Stimulated activated memory B cell treated with anti-CD40 and anti-IgM and Interleukin-4, amounts not matched to agents 10 μg/mL and 1 μg/mL and 100 μg/mL, for 72 hours (primary cell): Measurements from ENCODE around the gene TPP2.

Experiments used
- ATAC-seq: fragments of 150-1000 bp; cut with Tn5 transposase; 2 replicates; pipeline ENCODE4 v1.10.0; 2021
- H3K27ac Mint-ChIP-seq: one replicate; pipeline ENCODE4 v1.8.0; 2022; ENCODE audit warnings: mild to moderate bottlenecking, mixed read lengths
- H3K27me3 Mint-ChIP-seq: one replicate; pipeline ENCODE4 v1.8.0; 2022; ENCODE audit warnings: mixed read lengths
- H3K36me3 Mint-ChIP-seq: one replicate; pipeline ENCODE4 v1.8.0; 2022; ENCODE audit warnings: mixed read lengths
- H3K4me1 Mint-ChIP-seq: one replicate; pipeline ENCODE4 v1.8.0; 2022; ENCODE audit warnings: mixed read lengths
- H3K4me3 Mint-ChIP-seq: one replicate; pipeline ENCODE4 v1.8.0; 2022; ENCODE audit warnings: mild to moderate bottlenecking, moderate library complexity, mixed read lengths
- H3K9me3 Mint-ChIP-seq: one replicate; pipeline ENCODE4 v1.8.0; 2022; ENCODE audit warnings: mixed read lengths

Gene TPP2

DNA sequence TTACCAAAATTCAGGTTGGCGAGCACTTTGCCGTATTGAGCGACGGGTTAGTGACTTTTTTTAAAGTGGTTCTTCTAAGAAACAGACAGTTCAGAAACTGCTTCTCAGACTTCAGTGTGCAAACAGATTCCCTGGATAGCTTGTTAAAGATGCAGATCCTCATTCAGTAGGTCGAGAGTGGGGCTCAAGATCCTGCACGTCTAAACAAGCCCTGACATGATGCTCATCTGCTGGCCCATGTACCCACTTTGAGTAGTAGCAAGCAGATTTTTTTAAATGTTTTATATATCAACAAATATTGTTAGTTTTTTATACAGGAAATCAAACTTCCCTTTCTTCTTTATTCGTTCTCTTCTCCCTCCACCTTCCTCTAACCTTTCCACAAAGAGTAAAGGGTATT lies 90.7 kb downstream of the TPP2 start:
- Mint-ChIP-seq H3K4me3 (no peak overlapping the region), H3K27ac (no peak overlapping the region), H3K4me1 (no peaks in the 10 kb centered on the region), H3K27me3 (peaks cover 10% of the 10 kb centered on the region), H3K9me3 (peaks cover 6% of the 10 kb centered on the region), H3K36me3 (no peaks in the 10 kb centered on the region)
- no peak for ATAC-seq

DNA sequence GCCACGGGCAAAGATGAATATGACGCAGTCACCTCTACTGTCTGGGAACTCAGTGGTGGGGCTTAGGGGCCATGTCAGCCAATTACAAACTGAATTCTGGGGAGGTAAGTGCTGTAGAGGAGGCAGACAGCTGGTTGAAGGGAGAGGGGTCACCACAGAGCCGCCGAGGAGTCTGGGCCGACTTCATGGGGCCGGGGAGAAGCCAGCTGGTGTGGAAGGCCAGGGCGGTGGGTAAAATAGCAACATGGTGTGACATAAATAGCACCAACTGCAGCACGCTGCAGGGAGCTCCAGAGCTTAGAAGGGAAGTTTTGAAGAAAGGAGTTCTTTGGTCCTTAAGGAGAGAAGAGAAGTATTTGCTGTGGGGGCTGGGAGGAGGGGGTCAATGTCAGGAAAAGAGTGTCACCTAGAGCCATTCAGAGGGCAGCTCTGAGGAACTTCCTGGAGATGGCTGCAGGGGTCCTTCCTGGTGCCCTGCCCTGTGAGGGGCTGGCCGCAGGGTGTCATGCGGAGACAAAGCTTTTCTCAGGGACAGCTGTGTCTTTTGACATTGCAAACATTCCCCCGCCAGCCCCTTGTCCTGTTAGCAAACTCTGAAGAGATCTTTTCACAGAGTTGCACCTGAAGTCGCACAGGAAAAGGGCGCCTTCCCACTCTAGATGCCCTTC lies 91.7 kb downstream of the TPP2 start:
- Mint-ChIP-seq H3K27me3 (peaks cover 10% of the 10 kb centered on the region), H3K9me3 (no peaks in the 10 kb centered on the region), H3K27ac (no peak overlapping the region), H3K4me3 (no peak overlapping the region), H3K4me1 (no peaks in the 10 kb centered on the region), H3K36me3 (no peaks in the 10 kb centered on the region)
- no peak for ATAC-seq

DNA sequence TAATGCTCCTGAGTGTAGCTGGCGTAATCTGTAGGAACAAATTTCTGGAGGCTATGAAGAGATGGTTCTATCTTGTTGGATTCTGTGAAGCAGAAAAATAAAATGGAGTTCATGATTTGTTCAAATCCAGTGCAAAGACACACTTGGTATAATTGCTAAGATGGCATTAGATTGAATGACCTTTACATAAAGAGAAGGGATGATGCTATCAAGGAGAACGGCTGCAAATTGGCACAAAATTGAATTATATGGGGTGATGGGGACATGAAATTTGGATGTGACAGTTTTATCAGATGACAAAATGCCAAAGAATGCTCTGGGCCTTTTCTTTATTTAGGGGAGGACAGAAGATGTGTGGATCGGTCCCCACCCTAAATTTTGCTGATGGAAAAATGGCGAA lies 94.1 kb downstream of the TPP2 start:
- H3K36me3 Mint-ChIP-seq: no peaks in the 10 kb centered on the region
- no peak for ATAC-seq
- no peaks in the 10 kb centered on the region for H3K4me1 Mint-ChIP-seq
- H3K27me3 Mint-ChIP-seq: peaks cover 27% of the 10 kb centered on the region
- no peak overlapping the region for H3K4me3 Mint-ChIP-seq
- H3K9me3 Mint-ChIP-seq: no peaks in the 10 kb centered on the region
- H3K27ac Mint-ChIP-seq: no peak overlapping the region

DNA sequence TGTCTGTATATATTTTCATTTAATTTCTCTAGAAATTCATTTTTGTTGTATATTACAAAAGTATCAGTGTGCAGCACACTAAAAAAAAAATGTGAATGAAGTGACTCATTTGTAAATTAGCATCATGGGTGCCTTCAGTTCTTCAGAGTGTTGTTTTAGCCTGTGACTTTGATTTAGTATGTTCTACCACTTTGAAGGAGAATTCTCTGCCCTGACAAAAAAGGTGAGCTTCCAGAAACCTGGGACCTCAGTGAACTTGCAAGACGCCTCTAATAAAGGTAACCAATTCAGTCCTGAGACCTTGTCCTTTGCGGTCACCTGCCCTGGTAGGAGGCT lies 95.7 kb downstream of the TPP2 start:
- Mint-ChIP-seq H3K27ac (no peak overlapping the region), H3K4me3 (no peak overlapping the region), H3K9me3 (no peaks in the 10 kb centered on the region), H3K4me1 (no peaks in the 10 kb centered on the region), H3K36me3 (no peaks in the 10 kb centered on the region), H3K27me3 (peaks cover 29% of the 10 kb centered on the region)
- ATAC-seq: no peak

DNA sequence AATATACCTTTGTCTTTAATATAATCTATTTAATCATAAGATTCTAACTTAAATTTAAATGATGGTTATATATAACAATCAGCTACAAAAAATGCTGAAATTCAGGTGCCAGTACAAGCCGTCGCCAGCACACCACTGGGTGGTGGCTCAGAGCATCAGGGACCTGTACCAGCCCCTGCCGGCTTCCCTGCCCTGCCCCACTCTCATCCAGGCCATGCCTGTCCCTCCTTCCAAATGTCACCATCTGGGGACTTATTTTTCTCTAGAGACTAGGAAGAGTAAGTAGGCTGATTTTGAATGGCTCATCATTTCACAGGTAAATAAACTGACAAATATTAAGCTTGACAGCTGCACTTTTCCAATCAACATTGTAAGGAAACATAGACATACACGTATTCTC lies 96.5 kb downstream of the TPP2 start:
- no peak overlapping the region for H3K27ac Mint-ChIP-seq
- no peak overlapping the region for H3K4me3 Mint-ChIP-seq
- H3K27me3 Mint-ChIP-seq: peaks cover 32% of the 10 kb centered on the region
- no peaks in the 10 kb centered on the region for H3K4me1 Mint-ChIP-seq
- H3K9me3 Mint-ChIP-seq: peaks cover under 1% of the 10 kb centered on the region
- ATAC-seq: no peak
- H3K36me3 Mint-ChIP-seq: no peaks in the 10 kb centered on the region

DNA sequence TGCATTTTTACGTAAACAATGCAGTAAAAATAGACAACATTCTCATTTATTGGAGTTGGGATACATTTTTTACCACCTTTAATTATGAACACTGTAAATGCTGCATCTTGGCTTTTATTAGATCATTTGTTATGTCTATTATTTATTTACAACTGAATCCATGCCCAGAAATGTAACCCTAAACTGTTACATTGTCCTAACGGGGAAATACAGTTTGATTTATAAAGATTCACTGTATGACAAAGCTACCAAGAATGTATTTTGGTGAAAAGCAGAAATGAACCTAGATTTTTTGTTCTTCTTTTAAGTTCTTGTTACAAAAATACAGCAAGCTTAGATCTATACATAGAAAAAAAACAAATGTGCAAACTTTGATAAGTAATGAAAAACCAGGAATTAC lies 97.0 kb downstream of the TPP2 start:
- ATAC-seq: no peak
- no peak overlapping the region for H3K4me3 Mint-ChIP-seq
- H3K36me3 Mint-ChIP-seq: no peaks in the 10 kb centered on the region
- H3K27ac Mint-ChIP-seq: no peak overlapping the region
- H3K27me3 Mint-ChIP-seq: peaks cover 37% of the 10 kb centered on the region
- H3K4me1 Mint-ChIP-seq: no peaks in the 10 kb centered on the region
- peaks cover 4% of the 10 kb centered on the region for H3K9me3 Mint-ChIP-seq

DNA sequence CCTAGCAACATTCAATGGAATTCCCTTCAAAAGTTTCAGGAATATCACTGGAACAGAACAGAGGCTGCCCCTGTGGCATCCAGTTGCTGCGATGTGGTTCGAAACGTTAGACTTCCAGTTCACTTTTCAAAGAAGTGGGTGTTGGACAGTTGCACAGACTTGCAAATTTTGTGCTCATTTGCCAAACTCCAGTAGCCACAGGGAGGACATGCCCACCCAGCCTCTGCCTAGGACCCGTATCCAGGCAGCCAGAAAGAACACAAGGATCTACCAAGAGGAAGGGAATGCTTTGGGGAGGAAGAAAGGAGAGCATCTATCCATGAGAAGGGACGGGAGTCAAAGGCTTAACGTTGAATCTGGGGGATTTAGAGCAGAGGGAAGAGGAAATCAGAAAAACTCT lies 98.2 kb downstream of the TPP2 start, which contains the start of gene METTL21C:
Gene METTL21C, minus strand, starts transcription at position 108 of the 400 bp plus-strand sequence. CDS start 546 bp downstream, outside the sequence.
- Mint-ChIP-seq H3K27me3 (peaks cover 44% of the 10 kb centered on the region), H3K4me3 (no peak within 1 kb of the TSS), H3K4me1 (no peaks in the 10 kb centered on the region), H3K36me3 (no peaks in the 10 kb centered on the region), H3K9me3 (peaks cover 4% of the 10 kb centered on the region), H3K27ac (no peak within 1 kb of the TSS)
- no peak for ATAC-seq

DNA sequence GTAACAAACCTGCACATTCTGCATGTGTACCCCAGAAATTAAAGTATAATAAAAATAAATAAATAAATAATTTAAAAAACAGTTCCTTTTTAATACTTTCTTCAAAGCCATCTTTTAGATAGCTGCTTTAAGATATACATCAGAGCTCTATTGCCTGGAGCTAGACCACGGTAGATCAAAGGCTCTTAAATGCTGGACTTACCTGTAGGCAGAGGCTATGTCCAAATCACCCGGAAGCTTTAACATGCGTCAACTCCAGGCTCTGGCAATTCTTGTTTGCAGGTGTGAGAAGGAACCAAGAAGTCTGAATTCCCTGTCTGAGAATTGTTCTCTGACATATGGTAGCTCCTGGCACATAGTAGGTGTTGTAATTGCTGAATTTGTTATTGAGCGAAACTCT lies 99.7 kb downstream of the TPP2 start:
- no peak for ATAC-seq
- Mint-ChIP-seq H3K27ac (no peak overlapping the region), H3K4me1 (no peaks in the 10 kb centered on the region), H3K36me3 (no peaks in the 10 kb centered on the region), H3K27me3 (peaks cover 34% of the 10 kb centered on the region), H3K9me3 (peaks cover 4% of the 10 kb centered on the region), H3K4me3 (no peak overlapping the region)

DNA sequence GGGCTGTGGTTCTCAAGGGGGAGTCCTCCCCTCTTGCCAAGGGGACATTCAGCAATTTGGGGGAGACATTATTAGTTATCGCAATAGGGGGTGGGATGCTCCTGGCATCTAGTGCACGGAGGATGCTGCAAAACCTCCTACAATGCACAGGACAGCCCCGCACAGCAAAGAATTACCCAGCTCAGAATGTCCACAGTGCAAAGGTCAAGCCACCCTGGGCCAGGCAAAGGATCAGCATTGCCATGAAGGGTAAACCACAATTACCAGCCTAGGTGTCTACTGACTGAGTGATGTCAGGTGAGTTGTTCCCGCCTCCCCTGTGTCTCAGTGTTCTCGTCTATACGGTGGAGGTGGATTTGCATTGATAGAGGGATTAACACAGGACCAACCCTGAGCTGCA lies 100.5 kb downstream of the TPP2 start:
- H3K4me3 Mint-ChIP-seq: no peak overlapping the region
- no peak for ATAC-seq
- H3K9me3 Mint-ChIP-seq: peaks cover 4% of the 10 kb centered on the region
- no peak overlapping the region for H3K27ac Mint-ChIP-seq
- peaks cover 34% of the 10 kb centered on the region for H3K27me3 Mint-ChIP-seq
- no peaks in the 10 kb centered on the region for H3K4me1 Mint-ChIP-seq
- H3K36me3 Mint-ChIP-seq: no peaks in the 10 kb centered on the region

DNA sequence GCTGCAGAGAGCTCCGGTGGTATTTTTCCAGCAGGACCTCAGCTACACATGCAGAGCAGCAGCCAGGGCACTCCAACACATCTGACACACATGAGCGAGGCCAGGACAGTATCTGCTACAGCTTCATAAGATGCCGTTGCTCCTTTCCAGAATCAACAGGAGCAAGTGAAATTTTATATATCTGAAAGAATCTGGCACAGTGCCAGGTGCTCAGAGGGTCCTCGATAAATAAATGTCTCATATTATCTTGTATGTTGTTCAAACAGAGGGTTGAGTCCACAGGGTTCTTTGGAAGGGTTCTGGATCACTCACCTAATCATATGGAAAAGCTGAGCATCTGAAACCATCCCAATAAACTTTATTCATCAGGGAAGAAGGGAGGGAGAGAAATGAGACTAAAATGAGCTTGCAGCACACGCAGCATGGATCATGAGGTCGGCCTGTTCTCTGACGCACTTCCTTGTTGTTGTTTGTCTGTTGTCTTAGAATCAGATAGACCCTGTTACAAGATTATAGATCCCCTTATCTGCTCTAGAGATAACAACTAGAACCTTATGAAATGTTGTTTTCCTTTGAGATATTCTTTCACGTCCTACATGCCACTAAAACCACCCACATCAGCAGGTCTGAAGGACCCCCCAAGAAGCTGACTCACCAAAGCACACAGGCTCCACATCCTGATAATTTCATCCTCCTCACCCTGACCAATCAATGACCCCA lies 101.3 kb downstream of the TPP2 start:
- no peak for ATAC-seq
- H3K4me3 Mint-ChIP-seq: no peak overlapping the region
- no peak overlapping the region for H3K27ac Mint-ChIP-seq
- H3K27me3 Mint-ChIP-seq: peaks cover 34% of the 10 kb centered on the region
- no peaks in the 10 kb centered on the region for H3K36me3 Mint-ChIP-seq
- no peaks in the 10 kb centered on the region for H3K4me1 Mint-ChIP-seq
- peaks cover 4% of the 10 kb centered on the region for H3K9me3 Mint-ChIP-seq

DNA sequence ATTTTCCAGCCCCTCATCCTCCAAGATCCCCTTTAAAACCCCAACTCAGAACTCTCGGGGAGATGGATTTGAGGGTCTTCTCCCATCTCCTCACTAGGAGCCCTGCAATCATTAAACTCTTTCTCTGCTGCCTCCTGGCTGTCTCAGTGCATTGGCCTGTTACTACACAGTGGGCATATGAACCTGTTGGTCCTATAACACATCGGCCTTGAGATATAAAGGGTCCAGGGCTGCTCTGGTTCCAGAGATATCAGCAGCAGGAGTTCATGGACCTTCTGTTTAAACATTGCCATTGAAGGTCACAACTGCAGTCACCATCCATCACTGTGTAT lies 101.8 kb downstream of the TPP2 start:
- Mint-ChIP-seq H3K36me3 (no peaks in the 10 kb centered on the region), H3K4me3 (no peak overlapping the region), H3K4me1 (no peaks in the 10 kb centered on the region), H3K9me3 (peaks cover 4% of the 10 kb centered on the region), H3K27ac (no peak overlapping the region), H3K27me3 (peaks cover 34% of the 10 kb centered on the region)
- no peak for ATAC-seq

DNA sequence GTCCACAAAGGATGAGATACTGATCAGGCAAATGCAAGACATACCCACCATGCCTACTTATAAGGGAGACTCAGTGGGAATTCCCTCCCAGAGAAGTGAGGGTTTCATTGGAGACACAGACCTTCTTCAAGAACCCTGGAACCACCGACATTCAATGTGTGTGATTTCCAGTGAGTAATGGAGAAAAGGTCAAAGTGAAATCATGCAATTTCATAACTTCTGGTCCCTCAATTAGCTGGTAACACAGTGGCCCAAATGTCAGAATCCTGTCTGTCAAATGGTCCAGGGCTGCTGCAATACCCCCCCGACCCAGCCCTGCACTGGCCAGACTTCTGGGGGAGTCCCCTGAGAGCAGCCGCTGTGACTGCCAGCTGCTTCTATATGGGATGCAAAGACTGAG lies 102.7 kb downstream of the TPP2 start:
- H3K9me3 Mint-ChIP-seq: peaks cover 4% of the 10 kb centered on the region
- peaks cover 31% of the 10 kb centered on the region for H3K27me3 Mint-ChIP-seq

DNA sequence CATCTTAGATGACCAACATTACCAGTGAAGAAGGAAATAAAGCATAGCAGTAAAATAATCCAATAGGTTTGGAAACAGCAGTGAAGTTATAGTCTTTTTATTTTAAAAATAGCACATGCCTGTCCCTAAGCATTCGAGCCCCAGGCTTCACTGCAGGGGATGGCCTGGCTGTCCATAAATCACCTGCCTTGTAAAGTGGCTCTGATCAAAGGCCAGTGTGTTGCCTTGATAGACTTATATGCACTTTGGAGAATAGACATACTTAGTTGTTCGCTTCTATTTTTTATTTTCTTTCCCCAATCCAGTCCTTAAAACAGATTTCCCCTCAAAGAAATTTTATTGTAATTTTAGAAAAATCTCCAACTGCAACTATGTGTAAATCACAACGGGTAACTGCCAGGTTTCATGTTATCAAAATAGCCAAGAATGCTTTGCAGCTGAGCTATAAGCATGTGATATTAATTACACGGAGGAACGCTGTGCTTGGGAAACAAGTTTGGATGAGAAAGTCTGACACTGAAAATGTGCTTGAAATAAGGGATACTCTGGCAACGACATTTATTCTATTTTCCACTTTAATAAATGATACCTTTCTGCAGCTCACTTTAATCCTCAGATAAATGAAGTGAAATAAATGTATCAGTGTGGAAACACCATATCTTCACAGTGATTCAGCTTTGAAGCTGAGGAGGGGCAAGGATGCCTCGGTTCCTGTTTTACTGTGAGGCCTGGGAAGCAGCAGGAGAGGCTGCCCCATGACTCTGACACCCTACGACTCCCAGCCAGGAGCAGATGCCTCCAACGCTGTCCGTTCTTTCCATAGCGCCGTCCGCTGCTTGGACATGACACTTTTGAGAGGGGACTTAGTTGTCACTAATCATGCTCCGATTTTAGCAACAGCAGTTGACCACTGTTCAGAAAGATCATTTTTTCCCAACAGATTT lies 103.6 kb downstream of the TPP2 start:
- Mint-ChIP-seq H3K4me3 (no peak overlapping the region), H3K36me3 (no peaks in the 10 kb centered on the region), H3K4me1 (no peaks in the 10 kb centered on the region), H3K27ac (no peak overlapping the region), H3K9me3 (peaks cover 4% of the 10 kb centered on the region), H3K27me3 (peaks cover 30% of the 10 kb centered on the region)
- no peak for ATAC-seq

More for the DNA sequence above, 102.7 kb downstream of the TPP2 start:
- Mint-ChIP-seq H3K4me1 (no peaks in the 10 kb centered on the region), H3K36me3 (no peaks in the 10 kb centered on the region), H3K4me3 (no peak overlapping the region), H3K27ac (no peak overlapping the region)
- no peak for ATAC-seq

DNA sequence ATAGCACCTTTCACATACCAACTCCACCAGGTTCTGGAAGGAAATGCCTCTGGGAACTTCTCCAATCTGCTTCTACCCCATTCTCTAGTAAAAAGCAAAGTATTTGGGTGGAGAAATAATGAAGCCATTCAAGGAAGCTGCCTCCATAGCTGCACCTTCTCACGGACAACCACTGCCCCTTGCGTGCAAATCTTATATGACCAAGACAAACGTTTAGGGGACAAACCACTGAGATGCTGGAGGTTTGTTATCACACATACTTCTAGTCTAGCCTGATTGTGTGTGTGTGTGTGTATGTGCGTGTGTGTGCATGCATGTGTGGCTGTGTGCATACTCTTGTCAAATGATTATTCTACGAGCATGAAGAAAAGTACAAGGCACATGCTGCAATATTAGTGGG lies 104.5 kb downstream of the TPP2 start:
- Mint-ChIP-seq H3K27ac (no peak overlapping the region), H3K4me1 (no peaks in the 10 kb centered on the region), H3K9me3 (peaks cover 4% of the 10 kb centered on the region), H3K4me3 (no peak overlapping the region), H3K36me3 (no peaks in the 10 kb centered on the region), H3K27me3 (peaks cover 25% of the 10 kb centered on the region)
- ATAC-seq: no peak

DNA sequence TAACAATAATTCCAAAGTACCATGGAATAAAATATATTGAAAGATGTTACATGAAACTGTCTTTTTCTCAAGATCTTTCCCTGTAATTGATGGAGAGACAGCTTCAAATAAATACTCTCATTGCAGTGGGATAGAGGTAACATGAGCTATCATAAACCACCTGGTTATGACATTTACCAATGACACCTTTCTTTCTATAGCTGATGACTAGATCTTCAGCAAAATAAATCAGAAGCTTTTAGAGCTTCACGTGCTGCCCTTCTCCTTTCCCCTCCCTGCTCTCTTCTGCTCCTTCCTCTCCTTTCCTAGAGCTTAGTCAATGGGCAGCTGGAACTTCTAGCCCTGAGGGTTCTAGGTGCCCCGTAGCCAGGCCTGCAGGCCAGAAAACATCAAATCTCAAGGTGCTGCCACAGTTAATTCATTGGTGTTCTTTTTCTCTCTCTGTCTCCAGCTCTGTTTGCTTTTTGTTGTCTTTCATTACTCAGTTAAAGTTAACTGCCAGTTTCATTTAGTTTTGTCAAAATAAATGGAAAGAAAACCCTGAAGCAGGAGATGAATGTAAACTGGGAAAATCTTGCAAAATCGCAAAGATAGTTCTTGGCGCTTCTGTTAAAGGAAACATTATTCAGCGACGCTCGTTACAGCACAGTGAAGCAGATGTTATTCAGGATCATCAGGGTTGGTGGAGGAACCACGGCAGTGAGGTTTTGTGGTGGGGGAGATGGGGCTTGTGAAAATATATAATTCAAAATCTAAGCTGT lies 106.4 kb downstream of the TPP2 start:
- H3K9me3 Mint-ChIP-seq: peaks cover 4% of the 10 kb centered on the region
- H3K27me3 Mint-ChIP-seq: peaks cover 23% of the 10 kb centered on the region
- ATAC-seq: no peak
- H3K36me3 Mint-ChIP-seq: no peaks in the 10 kb centered on the region
- no peak overlapping the region for H3K4me3 Mint-ChIP-seq
- H3K27ac Mint-ChIP-seq: no peak overlapping the region
- no peaks in the 10 kb centered on the region for H3K4me1 Mint-ChIP-seq
